GM19239 (cell line): ENCODE measurements around the gene ITGB2.
"Not testable (repeated sequence)": the region's sequence is repeated elsewhere in the genome, so short reads cannot be mapped to it uniquely, and the experiment has no call there.

Experiments used
- DNase-seq: peaks from one replicate; pipeline ENCODE4 v3.0.0; 2011; ENCODE audit warnings: low spot score; ENCODE audit not compliant: insufficient read length
- FAIRE-seq: peaks from 2 replicates; lab custom pipeline; 2011; peaks lifted over from hg19 to GRCh38; lab: Jason Lieb, UNC

ITGB2 gene

DNA sequence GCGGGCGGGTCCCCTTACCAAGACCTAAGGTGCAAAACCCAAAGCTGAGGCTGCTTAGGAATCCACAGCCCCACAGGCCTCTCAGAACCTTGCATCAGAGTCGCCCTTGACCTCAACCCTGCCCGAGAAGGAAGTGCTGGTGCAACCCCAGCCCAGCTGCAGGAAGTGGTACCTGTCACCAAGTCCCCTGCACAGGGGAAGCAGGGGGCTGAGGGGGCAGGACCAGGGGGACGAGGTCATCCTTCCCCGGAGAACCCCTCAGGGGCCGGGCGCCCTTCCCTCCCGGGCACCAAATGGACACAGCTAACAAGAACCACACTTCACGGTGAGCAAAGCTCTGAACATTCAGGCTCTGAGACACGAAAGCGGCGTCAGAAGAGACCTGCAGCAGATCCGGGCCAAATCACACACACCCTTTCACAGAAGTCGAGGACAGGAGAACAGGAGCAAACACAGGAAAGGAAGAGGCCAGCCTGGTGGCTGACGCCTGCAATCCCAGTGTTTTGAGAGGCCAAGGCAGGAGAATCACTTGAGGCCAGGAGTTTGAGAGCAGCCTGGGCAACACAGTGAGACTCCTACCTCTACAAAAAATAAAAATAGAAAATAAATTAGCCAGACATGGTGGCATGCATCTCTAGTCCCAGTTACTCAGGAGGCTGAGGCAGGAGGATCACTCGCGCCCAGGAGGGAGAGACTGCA, 6.4 kb downstream of the ITGB2 start:
- DNase-seq = peak; percentile 66
- peak; percentile 94 for FAIRE-seq

GRCh38 chr21:44913425-44914175, 7.1 kb downstream of the ITGB2 start:
- DNase-seq = no peak
- FAIRE-seq = no peak

DNA sequence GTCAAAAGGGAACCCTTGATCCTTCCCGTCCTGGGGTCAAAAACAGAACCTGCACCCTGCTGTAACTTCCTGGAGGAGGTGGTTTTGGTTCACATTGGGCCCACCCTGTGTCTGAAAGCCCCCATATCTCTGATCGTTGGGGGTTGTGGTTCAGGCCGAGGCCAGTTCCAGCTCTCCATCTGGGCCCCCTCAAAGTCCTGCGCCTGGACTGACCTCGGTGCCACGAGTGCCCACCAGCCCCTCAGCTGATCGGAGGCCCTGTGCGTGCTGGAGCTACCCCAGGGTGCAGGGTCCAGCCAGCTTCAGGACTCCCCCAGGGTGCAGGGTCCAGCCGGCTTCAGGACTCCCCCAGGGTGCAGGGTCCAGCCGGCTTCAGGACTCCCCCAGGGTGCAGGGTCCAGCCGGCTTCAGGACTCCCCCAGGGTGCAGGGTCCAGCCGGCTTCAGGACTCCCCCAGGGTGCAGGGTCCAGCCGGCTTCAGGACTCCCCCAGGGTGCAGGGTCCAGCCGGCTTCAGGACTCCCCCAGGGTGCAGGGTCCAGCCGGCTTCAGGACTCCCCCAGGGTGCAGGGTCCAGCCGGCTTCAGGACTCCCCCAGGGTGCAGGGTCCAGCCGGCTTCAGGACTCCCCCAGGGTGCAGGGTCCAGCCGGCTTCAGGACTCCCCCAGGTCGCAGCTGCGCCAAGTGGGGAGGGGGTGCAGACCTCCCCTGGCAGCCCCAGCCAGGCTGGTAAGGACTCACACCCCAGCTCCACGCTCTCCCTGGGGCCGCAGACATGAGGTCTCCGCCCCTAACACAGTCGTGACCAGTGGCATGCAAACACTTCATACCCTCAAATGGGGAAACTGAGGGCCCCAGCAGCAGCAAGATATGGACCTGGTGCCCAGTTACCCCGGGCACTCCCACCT, 7.9 kb downstream of the ITGB2 start:
- DNase-seq, FAIRE-seq: not testable (repeated sequence)

GRCh38 chr21:44912158-44912473, 8.6 kb downstream of the ITGB2 start:
- FAIRE-seq (no peak), DNase-seq (no peak)

GRCh38 chr21:44911384-44912157, 9.1 kb downstream of the ITGB2 start:
- DNase-seq = peak; percentile 69
- FAIRE-seq = peak; percentile 72

DNA sequence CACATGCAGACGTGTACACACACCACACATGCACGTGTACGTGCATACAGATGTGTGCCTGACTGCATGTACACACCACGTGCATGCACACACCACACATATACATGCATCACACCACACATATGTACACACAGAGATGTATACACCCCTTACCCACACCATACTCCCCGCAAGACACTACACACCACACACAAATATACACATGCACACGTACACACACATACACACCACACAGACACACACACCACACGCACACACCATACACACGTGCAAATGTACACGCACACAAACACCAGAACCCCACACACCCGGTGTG, 9.7 kb downstream of the ITGB2 start:
- FAIRE-seq (no peak), DNase-seq (no peak)

DNA sequence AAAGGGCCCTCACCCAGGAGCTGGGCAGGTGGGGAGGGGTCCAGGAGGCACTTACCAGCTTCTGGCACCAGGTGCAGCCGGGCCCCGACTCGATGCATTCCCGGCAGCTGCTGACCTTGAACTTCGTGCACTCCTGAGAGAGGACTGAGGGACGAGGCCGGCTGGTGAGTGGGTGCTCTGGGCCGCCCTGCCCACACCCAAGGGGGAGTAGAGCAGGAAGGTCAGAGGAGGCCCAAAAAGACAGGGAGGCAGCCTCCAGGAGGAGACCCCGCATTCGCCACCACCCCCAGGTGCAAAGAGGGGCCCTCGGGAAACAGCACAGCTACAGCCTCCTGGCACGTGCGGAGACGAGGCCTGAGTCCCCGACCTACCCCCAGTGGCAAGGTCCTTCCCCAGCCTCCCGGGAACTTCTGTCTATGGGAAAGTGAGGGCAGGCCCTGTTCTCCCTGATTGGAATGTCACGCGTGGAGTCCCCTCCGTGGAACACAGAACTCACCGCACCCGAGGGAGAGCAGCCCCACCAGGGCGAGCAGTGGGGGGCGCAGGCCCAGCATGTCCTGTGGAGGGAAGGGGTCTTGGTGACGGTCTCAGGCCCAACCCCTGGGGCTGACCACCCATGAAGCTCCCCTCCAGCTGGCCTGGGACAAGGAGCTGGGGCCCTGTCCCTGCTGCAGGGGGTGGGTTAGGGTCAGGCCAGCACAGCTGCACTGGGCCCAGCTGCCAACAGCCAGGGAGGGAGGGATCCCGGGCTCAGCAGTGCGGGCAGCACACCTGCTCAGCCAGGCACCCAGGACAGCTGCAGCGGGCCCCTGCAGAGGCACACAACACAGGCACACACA, 10.3 kb downstream of the ITGB2 start:
- FAIRE-seq (no peak), DNase-seq (no peak)

- DNase-seq (no peak), FAIRE-seq (no peak)
Measured at GRCh38 chr21:44909719-44910118, 11.0 kb downstream of the ITGB2 start.

- no peak for FAIRE-seq
- DNase-seq = no peak
Measured at GRCh38 chr21:44908908-44909307, 11.8 kb downstream of the ITGB2 start.

- FAIRE-seq = no peak
Measured at GRCh38 chr21:44907966-44908895, 12.5 kb downstream of the ITGB2 start.

DNA sequence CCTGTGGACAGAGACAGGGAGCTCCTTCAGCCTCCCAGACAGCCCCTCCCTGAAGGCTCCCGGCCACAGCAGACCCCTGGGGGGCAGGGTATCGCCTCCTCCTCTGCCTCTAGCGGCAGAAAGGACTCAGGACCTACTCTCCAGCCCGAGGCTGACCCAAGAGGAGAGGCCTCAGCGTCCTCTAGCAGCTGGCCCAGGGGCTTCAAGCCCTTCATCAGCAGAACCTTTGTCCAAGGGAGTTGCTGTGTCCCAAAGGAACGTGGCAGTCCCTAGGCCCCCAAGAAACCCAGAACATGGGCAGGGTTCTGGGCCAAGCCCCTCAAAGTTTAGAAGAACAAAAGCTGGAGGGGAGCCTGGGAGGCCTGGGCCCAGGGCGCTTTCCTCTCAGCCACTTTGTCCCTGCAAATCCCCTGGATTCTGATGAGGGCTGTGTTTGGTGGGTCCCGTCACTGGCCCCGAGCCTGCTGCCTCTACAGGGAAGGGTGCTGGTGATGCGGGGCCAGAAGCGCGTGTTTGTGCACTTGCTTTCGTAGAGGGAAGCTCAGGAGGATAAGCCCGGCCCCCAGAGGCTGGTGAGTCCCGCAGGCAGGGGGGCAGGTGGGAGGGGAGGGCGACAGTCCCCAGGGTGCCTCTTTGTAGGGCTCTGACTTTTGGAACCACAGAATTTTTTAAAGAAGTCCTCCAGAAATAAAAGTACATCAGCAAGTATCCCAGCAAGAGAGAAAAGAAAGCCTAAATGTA, 13.3 kb downstream of the ITGB2 start:
- no peak for FAIRE-seq
- DNase-seq = no peak

More at GRCh38 chr21:44907966-44908895, 12.5 kb downstream of the ITGB2 start:
- DNase-seq = no peak

DNA sequence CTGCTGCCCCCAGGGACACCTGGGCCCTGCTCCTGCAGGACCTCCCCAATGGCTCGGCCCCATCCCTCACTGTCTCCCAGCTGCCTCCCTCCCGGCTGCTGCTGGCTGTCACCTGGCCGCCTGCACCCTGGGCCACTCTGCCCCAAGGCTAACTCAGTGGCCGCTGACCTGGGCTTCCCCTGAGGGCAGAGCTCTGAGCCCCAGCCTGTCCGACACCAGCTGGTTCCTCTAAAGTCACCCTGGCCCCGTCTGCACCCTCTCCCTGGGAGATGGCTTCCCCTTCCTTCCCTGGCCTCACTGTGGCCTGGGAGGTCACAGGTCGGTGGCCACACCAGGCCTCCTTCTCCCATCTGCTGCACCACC, 15.0 kb downstream of the ITGB2 start:
- no peak for FAIRE-seq
- no peak for DNase-seq

GRCh38 chr21:44905016-44905727, 15.5 kb downstream of the ITGB2 start:
- FAIRE-seq = no peak
- no peak for DNase-seq

- FAIRE-seq = no peak
- no peak for DNase-seq
Measured at GRCh38 chr21:44904141-44904923, 16.4 kb downstream of the ITGB2 start.

- FAIRE-seq = no peak
- DNase-seq = no peak
Measured at GRCh38 chr21:44903689-44904088, 17.0 kb downstream of the ITGB2 start.

DNA sequence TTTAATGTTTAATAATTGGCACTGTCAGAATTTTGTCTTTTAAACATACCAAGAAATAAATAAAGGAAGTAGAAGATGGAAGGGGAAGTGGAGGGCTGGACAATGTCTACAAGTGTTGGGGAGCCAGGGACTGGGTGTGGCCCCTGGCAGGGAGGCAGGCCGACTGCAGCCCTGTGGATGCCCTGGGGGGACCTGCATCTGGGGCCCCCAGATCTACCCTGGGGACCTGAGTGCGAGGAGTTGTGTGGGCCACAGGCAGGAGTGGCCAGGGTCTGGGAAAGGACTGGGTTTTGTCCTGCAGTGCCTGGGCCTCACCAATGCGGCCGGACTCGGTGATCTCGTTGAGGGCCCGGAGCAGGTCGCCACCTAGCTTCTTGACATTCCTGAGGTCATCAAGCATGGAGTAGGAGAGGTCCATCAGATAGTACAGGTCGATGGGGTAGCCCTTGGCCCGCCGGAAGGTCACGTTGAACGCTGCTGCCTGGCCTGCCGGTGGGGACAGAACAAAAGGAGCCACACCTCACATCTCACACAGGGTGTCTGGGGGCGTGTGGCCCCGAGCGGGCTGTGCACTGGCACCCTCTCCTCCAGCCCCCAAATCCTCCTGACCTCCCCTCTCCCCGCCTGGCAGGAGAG, 17.5 kb downstream of the ITGB2 start:
- FAIRE-seq = no peak
- DNase-seq = no peak
